Lower leg skin (tissue), 3 donors: Measurements from ENCODE around the gene ZFYVE9.
"Not testable (repeated sequence)": the region's sequence is repeated elsewhere in the genome, so short reads cannot be mapped to it uniquely, and the experiment has no call there.

ENCODE experiments used
- CTCF ChIP-seq, 3 donors: fragments of 450-650 bp; IDR thresholded peaks; one replicate each; pipeline ENCODE4 v1.5.1; 2016; ENCODE audit warnings: antibody characterized with exemption in 3 of 3, mild to moderate bottlenecking in 3 of 3, moderate library complexity in 2 of 3
- POLR2A ChIP-seq, 2 donors: fragments of 450-650 bp; IDR thresholded peaks; one replicate each; pipeline ENCODE4 v1.6.1; 2016 to 2017; ENCODE audit warnings: antibody characterized with exemption in 2 of 2, mild to moderate bottlenecking in 1 of 2, moderate library complexity in 1 of 2

- TF ChIP-seq CTCF, POLR2A (IDR thresholded peaks at IDR 0.05): not testable (repeated sequence)
Measured at GRCh38 chr1:52206686-52207085, 64.8 kb downstream of the ZFYVE9 start.
